Ishikawa (cell line): Measurements from ENCODE around the gene OSGEPL1.

Experiments used
- CEBPB ChIP-seq: IDR thresholded peaks from 2 replicates; pipeline ENCODE4 v1.6.1; 2012
- EGR1 ChIP-seq: IDR thresholded peaks from 2 replicates; pipeline ENCODE4 v1.6.1; 2012
- EP300 ChIP-seq: IDR thresholded peaks from 2 replicates; pipeline ENCODE4 v1.6.1; 2012; ENCODE audit warnings: borderline replicate concordance
- MAX ChIP-seq: IDR thresholded peaks from 2 replicates; pipeline ENCODE4 v1.6.1; 2012
- NFIC ChIP-seq: IDR thresholded peaks from 2 replicates; pipeline ENCODE4 v1.6.1; 2012
- RAD21 ChIP-seq: IDR thresholded peaks from 2 replicates; pipeline ENCODE4 v1.6.1; 2012; ENCODE audit warnings: low read depth
- REST ChIP-seq: IDR thresholded peaks from 2 replicates; pipeline ENCODE4 v1.6.1; 2012; ENCODE audit warnings: low read depth, mild to moderate bottlenecking
- TAF1 ChIP-seq: IDR thresholded peaks from 2 replicates; pipeline ENCODE4 v1.6.1; 2012; ENCODE audit warnings: low read depth, mild to moderate bottlenecking
- TCF12 ChIP-seq: IDR thresholded peaks from 2 replicates; pipeline ENCODE4 v1.6.1; 2012; ENCODE audit warnings: low read depth
- TEAD4 ChIP-seq: IDR thresholded peaks from 2 replicates; pipeline ENCODE4 v1.6.1; 2012
- ZBTB7A ChIP-seq: IDR thresholded peaks from 2 replicates; pipeline ENCODE4 v1.6.1; 2012; ENCODE audit warnings: low read depth

GRCh38 chr2:189762551-189763298 lies at the start of gene OSGEPL1:
- TF ChIP-seq REST, result no peak
- 0 out of 2 replicates have a peak, but pooled peaks have one; percentile 22 for TF ChIP-seq TCF12
- TF ChIP-seq RAD21, result no peak
- TF ChIP-seq EGR1, result no peak
- no peak for TF ChIP-seq CEBPB
- TF ChIP-seq NFIC, result no peak
- TF ChIP-seq EP300, result no peak
- no peak for TF ChIP-seq ZBTB7A
- 0 out of 2 replicates have a peak, but pooled peaks have one; percentile 15 for TF ChIP-seq TEAD4
- TF ChIP-seq MAX, result peak; percentile 86
- peak; percentile 80; the same call in 1 of the 2 replicates for TF ChIP-seq TAF1
